DND-41 (cell line): ENCODE results near the gene MAB21L4.

Experiments
- ATAC-seq: fragments of 200-7000 bp; cut with Tn5 transposase; 3 replicates; pipeline ENCODE4 v1.9.1; 2021; ENCODE audit warnings: low read depth; ENCODE audit not compliant: insufficient read depth
- DNase-seq: peaks from one replicate; pipeline ENCODE4 v3.0.0-alpha.2; 2020
- H2AFZ ChIP-seq: 2 replicates; pipeline ENCODE4 v1.6.0; 2012; ENCODE audit warnings: low read depth, low read length
- H3K27ac ChIP-seq: 2 replicates; pipeline ENCODE4 v1.5.1; 2012; ENCODE audit warnings: low read length, inconsistent platforms
- H3K27me3 ChIP-seq: fragments of 200-600 bp; sonication (generic); 2 replicates; pipeline ENCODE4 v1.6.0; 2012; ENCODE audit warnings: low read length, mild to moderate bottlenecking, inconsistent platforms; ENCODE audit not compliant: insufficient read depth, poor library complexity
- H3K36me3 ChIP-seq: 2 replicates; pipeline ENCODE4 v1.5.1; 2012; ENCODE audit warnings: low read length, inconsistent platforms; ENCODE audit not compliant: insufficient read depth
- H3K4me1 ChIP-seq: 2 replicates; pipeline ENCODE4 v1.5.1; 2012; ENCODE audit warnings: mild to moderate bottlenecking, low read length; ENCODE audit not compliant: insufficient read depth
- H3K4me2 ChIP-seq: 2 replicates; pipeline ENCODE4 v1.6.0; 2012; ENCODE audit warnings: mild to moderate bottlenecking, moderate library complexity, low read length, inconsistent platforms; ENCODE audit not compliant: insufficient read depth
- H3K4me3 ChIP-seq, 2 experiments: fragments of 200-600 bp in 1 of 2; shearing (Covaris generic) in 1 of 2; 2 replicates each; pipeline ENCODE4 v1.5.1; 2012 to 2016; ENCODE audit warnings: inconsistent platforms in 2 of 2, low read length in 2 of 2, mild to moderate bottlenecking in 2 of 2, low read depth in 1 of 2, moderate library complexity in 1 of 2
- H3K79me2 ChIP-seq: 2 replicates; pipeline ENCODE4 v1.6.0; 2012; ENCODE audit warnings: low read length, inconsistent platforms; ENCODE audit not compliant: insufficient read depth
- H3K9ac ChIP-seq: 2 replicates; pipeline ENCODE4 v1.6.0; 2012; ENCODE audit warnings: low read depth, mild to moderate bottlenecking, inconsistent platforms, low read length, moderate library complexity
- H3K9me3 ChIP-seq: 2 replicates; pipeline ENCODE4 v1.5.1; 2012; ENCODE audit warnings: low read length, moderate library complexity, mild to moderate bottlenecking, inconsistent platforms; ENCODE audit not compliant: insufficient read depth, severe bottlenecking
- H4K20me1 ChIP-seq: 2 replicates; pipeline ENCODE4 v1.6.0; 2012; ENCODE audit warnings: low read length; ENCODE audit not compliant: insufficient read depth
- EZH2 ChIP-seq: IDR thresholded peaks from 3 replicates; pipeline ENCODE4 v1.6.1; 2012; ENCODE audit warnings: borderline replicate concordance, low read depth, mild to moderate bottlenecking, moderate library complexity, low read length, inconsistent platforms; ENCODE audit not compliant: severe bottlenecking
- TF ChIP-seq, protein P1 (sequence below): IDR thresholded peaks from 2 replicates; pipeline ENCODE4 v1.5.1; 2012; ENCODE audit warnings: borderline replicate concordance, low read length, moderate library complexity, mild to moderate bottlenecking; ENCODE audit not compliant: poor library complexity, severe bottlenecking; ENCODE audit errors: extremely low read depth

Gene MAB21L4

DNA sequence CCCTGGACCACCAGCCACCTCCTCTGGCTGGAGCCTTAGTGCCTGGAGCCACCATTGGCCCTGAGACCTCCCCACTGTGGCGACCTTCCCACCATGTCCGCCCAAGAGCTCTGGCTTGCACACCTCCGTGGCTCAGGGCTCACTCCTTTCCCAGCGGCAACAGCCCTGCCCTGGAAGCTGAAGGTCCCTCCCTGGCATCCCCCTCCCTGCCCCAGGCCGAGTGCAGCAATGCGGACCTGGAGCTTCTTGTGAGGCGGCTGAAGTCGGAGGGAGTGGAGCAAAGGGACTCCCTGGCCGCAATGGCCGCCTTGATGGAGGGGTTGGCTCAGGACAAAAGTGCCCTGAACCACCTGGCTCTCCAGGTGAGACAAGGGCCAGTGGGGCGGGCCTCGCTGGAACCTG is 38.7 kb upstream of the MAB21L4 start:
- Histone ChIP-seq H3K4me2 (no peak overlapping the region), H3K36me3 (no peaks in the 10 kb centered on the region)

GRCh38 chr2:240933966-240934700 is 38.2 kb upstream of the MAB21L4 start:
- TF ChIP-seq, protein P1, sequence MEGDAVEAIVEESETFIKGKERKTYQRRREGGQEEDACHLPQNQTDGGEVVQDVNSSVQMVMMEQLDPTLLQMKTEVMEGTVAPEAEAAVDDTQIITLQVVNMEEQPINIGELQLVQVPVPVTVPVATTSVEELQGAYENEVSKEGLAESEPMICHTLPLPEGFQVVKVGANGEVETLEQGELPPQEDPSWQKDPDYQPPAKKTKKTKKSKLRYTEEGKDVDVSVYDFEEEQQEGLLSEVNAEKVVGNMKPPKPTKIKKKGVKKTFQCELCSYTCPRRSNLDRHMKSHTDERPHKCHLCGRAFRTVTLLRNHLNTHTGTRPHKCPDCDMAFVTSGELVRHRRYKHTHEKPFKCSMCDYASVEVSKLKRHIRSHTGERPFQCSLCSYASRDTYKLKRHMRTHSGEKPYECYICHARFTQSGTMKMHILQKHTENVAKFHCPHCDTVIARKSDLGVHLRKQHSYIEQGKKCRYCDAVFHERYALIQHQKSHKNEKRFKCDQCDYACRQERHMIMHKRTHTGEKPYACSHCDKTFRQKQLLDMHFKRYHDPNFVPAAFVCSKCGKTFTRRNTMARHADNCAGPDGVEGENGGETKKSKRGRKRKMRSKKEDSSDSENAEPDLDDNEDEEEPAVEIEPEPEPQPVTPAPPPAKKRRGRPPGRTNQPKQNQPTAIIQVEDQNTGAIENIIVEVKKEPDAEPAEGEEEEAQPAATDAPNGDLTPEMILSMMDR: no peak
- TF ChIP-seq EZH2: no peak
- no peak for ATAC-seq
- H2AFZ ChIP-seq: no peak overlapping the region
- H3K9me3 ChIP-seq: no peaks in the 10 kb centered on the region
- H3K4me2 ChIP-seq: no peak overlapping the region
- no peak overlapping the region for H3K27ac ChIP-seq
- no peak overlapping the region for H3K4me3 ChIP-seq
- peaks cover 3% of the 10 kb centered on the region; the same call in 1 of the 2 replicates for H4K20me1 ChIP-seq
- no peak overlapping the region for H3K9ac ChIP-seq
- H3K4me1 ChIP-seq: no peaks in the 10 kb centered on the region
- H3K27me3 ChIP-seq: no peaks in the 10 kb centered on the region
- no peak for DNase-seq
- no peaks in the 10 kb centered on the region for H3K79me2 ChIP-seq
- no peaks in the 10 kb centered on the region for H3K36me3 ChIP-seq

More for the DNA sequence above, 38.7 kb upstream of the MAB21L4 start:
- H2AFZ ChIP-seq: no peak overlapping the region
- no peak overlapping the region for H3K27ac ChIP-seq
- ATAC-seq (no peak), DNase-seq (no peak)
- no peak overlapping the region for H3K9ac ChIP-seq
- no peaks in the 10 kb centered on the region for H3K27me3 ChIP-seq
- H3K4me1 ChIP-seq: no peaks in the 10 kb centered on the region
- no peaks in the 10 kb centered on the region for H3K79me2 ChIP-seq
- no peaks in the 10 kb centered on the region for H3K9me3 ChIP-seq
- no peaks in the 10 kb centered on the region; the same call in 1 of the 2 replicates for H4K20me1 ChIP-seq
- TF ChIP-seq, protein P1: no peak
- no peak for TF ChIP-seq EZH2
- H3K4me3 ChIP-seq: no peak overlapping the region

DNA sequence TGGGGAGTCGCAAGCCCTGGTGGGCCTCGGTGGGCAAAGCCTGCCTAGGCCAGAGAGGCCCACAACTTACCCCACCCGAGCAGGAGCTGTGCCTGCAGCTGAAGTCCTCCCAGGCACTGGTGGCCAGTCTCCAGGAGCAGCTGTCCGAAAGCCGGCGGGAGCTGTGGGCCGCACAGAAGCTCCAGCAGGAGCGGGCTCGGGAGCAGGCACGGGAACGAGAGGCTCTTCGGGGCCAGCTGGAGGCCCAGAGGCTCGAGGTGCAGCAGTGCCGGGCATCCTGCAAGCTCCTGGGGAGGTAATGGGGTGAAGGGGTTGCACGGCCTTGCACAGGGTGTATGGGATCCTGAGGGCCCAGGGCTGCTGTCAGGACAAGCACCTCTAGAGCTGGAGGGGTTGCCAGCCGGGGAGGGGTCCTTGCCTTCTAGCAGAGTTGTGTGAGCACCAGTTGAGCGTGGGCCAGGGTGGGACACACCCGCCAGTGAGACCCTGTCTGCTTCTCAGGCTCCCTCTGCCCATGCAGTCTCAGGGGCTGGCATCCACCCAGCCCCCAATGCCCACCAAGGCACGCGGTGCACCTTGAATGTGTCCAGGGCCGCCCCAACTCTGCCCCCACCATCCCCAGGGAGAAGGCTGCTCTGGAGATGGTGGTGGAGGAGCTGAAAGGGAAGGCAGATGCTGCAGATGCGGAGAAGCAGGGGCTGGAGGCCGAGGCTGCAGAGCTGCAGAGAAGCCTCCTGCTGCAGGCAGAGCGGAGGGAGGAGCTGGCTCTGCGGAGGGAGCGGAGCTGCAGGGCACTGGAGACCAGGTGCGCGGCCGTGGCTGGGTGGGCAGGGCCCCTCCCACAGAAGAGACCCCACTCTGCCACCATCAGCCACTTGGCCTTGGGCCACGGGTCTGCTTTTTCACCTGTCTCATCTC is 37.4 kb upstream of the MAB21L4 start:
- TF ChIP-seq, protein P1: no peak
- no peak for TF ChIP-seq EZH2
- no peaks in the 10 kb centered on the region for H3K27me3 ChIP-seq
- no peaks in the 10 kb centered on the region for H3K79me2 ChIP-seq
- H3K4me1 ChIP-seq: no peaks in the 10 kb centered on the region
- ATAC-seq: no peak
- DNase-seq: no peak
- H3K4me3 ChIP-seq: no peak overlapping the region
- no peak overlapping the region for H3K4me2 ChIP-seq
- H2AFZ ChIP-seq: no peak overlapping the region
- H3K9me3 ChIP-seq: no peaks in the 10 kb centered on the region
- peaks cover 10% of the 10 kb centered on the region; the same call in 1 of the 2 replicates for H4K20me1 ChIP-seq
- no peaks in the 10 kb centered on the region for H3K36me3 ChIP-seq
- no peak overlapping the region for H3K9ac ChIP-seq
- no peak overlapping the region for H3K27ac ChIP-seq
